WI38 (cell line): ENCODE results near the gene C3.

ENCODE experiments used
- H3K4me3 ChIP-seq: 2 replicates; pipeline ENCODE4 v1.5.1; 2011; ENCODE audit warnings: low read depth, mild to moderate bottlenecking, control low read depth, low read length
- TF ChIP-seq, protein P1 (sequence below): IDR thresholded peaks from 2 replicates; pipeline ENCODE4 v1.5.1; 2012; ENCODE audit warnings: low read depth, mild to moderate bottlenecking, control low read depth, low read length

C3 gene

DNA sequence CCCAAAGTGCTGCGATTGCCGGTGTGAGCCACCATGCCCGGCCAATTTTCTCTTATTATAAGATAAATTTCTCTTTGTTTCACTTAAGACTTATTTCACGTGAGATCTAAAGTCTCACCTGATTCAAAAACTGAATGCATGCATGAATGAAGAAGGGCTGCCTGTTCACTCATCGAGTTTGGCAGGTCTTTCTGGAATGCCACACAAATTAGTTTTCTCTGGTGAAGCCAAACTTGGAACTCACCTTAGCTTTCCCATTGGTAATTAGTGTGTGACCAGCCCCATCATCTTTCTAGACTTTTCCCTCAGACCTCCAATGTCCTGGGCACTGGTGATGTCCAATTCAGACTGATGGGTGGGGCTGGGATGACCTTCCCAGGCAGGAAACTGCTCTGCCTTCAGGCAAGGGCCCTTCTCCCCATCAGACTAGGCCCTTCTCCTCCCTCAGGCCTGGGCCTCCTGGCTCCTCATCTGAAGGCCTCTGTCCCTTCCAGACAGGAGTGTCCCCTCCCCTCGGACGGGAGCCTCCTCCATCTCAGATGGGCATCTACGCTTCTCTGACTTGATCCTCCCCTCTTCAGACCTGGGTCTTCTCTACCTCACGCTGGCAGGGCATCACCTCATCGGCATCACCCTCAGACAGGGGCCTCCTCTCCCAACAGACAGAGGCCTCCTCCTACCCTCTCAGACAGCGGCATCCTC is 14.4 kb downstream of the C3 start:
- TF ChIP-seq, protein P1, sequence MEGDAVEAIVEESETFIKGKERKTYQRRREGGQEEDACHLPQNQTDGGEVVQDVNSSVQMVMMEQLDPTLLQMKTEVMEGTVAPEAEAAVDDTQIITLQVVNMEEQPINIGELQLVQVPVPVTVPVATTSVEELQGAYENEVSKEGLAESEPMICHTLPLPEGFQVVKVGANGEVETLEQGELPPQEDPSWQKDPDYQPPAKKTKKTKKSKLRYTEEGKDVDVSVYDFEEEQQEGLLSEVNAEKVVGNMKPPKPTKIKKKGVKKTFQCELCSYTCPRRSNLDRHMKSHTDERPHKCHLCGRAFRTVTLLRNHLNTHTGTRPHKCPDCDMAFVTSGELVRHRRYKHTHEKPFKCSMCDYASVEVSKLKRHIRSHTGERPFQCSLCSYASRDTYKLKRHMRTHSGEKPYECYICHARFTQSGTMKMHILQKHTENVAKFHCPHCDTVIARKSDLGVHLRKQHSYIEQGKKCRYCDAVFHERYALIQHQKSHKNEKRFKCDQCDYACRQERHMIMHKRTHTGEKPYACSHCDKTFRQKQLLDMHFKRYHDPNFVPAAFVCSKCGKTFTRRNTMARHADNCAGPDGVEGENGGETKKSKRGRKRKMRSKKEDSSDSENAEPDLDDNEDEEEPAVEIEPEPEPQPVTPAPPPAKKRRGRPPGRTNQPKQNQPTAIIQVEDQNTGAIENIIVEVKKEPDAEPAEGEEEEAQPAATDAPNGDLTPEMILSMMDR = no peak

DNA sequence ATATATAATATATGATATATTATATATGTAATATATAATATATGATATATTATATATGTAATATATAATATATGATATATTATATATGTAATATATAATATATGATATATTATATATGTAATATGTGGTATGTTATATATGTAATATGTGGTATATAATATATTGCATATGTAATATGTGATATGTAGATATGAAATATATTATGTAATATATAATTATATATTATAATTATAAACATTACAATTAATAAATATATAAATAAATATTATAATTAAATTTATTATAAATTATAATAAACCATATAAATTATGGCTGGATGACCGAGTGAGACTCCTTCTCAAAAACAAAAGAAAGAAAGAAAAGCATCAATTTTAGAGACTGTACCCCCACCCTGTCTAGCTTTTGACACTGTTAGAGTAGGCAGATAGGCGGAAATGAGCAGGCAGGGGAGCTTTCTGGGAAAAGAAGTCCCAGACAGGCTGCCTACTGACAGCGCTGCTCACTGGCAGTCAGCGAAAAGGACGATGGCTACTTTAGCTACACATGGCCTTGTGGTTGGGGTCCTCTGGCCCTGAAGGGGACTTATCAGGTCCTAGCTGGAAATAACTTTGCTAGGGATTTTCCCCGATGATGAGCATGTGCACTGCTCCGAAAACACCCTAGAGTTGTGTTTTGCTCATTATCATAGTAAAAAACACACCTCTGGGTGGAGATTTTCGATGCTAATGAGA is 19.7 kb downstream of the C3 start:
- TF ChIP-seq, protein P1 = no peak
- H3K4me3 ChIP-seq = no peak overlapping the region

More for the DNA sequence above, 14.4 kb downstream of the C3 start:
- no peak overlapping the region for H3K4me3 ChIP-seq

DNA sequence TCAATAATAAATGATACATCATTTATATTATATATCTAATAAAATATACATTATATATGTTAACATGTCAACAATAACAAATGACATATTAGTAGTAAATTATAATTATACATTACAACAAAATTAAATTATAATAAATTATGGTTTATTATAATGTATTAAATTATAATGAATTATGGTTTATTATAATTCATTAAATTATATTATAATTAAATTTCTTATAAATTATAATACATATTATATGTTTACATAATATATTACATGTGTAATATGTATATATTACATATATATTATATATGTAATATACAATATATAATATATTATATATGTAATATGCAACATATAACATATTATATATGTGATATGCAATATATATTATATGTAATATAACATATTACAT is 20.5 kb downstream of the C3 start:
- H3K4me3 ChIP-seq = no peak overlapping the region
- TF ChIP-seq, protein P1 = no peak

DNA sequence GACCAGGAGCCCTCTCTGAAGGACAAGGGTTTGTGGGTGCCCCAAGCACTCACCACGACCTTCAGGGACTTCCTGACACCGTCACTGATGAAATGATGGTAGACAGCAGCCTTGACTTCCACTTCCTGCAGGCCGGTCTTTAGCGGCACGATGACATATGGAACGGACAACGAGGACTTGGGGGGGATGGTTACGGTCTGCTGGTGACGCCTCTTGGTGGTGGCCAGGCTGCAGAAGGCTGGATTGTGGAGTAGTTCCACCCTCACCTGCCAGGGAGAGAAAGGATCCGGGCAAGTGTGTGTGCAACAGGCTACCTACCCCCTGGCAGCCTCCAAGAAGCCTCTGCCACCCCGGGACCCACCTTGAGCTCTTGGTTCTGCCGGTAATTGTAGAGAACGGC is 23.2 kb downstream of the C3 start:
- no peak overlapping the region for H3K4me3 ChIP-seq
- TF ChIP-seq, protein P1 = no peak

DNA sequence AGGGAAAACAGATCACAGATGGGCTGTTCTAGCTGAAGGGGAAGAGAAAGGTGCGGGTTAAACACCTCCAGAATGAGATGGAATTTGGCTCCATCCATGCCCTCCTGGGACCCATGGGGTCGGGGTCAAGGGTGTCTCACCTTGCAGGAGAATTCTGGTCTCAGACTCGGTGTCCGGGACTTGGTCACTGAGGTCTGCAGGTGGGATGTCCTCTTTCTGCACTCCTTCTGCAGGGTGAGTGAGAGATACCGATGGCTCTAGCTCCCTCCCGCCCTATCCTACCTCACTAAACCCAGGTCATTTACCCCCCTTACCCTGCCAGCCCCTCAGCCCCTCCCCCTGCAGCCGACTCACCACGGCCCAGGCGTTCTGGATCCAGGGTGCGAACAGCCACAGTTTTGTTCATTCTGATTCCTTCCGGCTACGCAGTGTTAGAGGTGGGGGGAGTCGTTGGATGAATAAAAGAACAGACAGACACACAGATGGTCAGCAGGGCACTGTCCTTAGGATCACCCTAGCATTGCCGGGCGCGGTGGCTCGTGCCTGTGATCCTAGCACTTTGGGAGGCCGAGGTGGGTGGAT is 24.1 kb downstream of the C3 start:
- TF ChIP-seq, protein P1 = no peak
- H3K4me3 ChIP-seq = no peak overlapping the region

DNA sequence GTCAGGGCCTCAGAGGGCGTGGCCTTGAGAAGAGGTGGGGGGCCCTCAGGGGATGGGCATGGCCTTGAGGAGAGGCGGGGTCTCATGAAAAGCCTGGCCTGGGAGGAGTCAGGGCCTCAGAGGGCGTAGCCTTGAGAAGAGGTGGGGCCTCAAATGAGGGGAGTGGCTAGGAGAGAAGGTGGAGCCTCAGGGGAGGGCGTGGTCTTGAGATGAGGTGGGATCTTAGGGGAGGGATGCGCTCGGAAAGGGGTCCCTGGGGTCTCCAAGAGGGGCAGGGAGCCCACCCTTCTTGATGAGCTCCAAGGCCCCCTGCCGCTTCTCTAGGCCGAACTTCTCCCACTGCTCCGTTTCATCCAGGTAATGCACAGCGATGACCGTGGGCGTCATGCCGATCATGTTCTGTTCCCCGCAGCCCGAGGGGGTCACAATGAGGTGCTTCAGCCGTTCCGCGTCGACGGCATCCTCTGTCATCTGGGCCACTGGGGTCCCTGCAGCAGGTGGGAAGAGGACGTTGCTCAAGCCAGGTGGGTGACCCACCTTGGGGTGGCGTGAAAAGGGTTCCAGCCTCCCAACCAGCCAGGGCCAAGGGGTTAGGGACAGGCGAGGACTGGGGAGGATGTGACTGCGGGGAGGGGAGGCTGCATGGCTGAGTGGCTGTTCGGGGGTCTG is 26.2 kb downstream of the C3 start:
- TF ChIP-seq, protein P1 = no peak
- no peak overlapping the region for H3K4me3 ChIP-seq

DNA sequence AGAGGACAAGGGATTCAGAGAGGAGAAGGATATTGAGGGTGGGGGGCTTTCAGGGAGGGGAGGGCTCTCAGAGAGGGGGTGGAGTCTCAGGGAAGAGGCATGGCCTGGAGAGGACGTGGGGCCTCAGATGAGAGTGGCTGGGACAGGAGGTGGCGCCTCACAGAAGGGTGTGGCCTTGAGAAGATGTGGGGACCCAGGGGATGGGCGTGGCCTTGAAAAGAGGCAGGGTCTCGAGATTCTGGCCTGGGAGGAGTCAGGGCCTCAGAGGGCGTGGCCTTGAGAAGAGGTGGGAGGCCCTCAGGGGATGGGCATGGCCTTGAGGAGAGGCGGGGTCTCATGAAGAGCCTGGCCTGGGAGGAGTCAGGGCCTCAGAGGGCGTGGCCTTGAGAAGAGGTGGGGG is 26.8 kb downstream of the C3 start:
- TF ChIP-seq, protein P1 = no peak

More for the DNA sequence above, 26.8 kb downstream of the C3 start:
- no peak overlapping the region for H3K4me3 ChIP-seq
